Right atrium auricular region (tissue), 2 donors: Measurements from ENCODE around the gene SMC1A. TPM values are rescaled to one million over a fixed set of nuclear protein-coding genes. Genes with fewer than 3 reads are reported as not detected.
A peak's percentile ranks its signal among the peaks of the same experiment; 100 is the strongest.

ENCODE experiments used
- DNase-seq: peaks from one replicate; pipeline ENCODE4 v3.0.0-alpha.2; 2019; ENCODE audit warnings: low spot score
- H3K27ac ChIP-seq, 2 donors: fragments of 200-600 bp; sonication (generic); 1 replicate in 1 of 2; 2 replicates in 1 of 2; pipeline ENCODE4 v1.5.1; 2016 to 2019
- H3K27me3 ChIP-seq, 2 donors: fragments of 200-600 bp; sonication (generic); one replicate each; pipeline versions ENCODE4 v1.5.1 to v1.6.0; 2017 to 2019
- H3K36me3 ChIP-seq: fragments of 200-600 bp; sonication (generic); one replicate; pipeline ENCODE4 v1.5.1; 2016
- H3K4me1 ChIP-seq, 2 donors: fragments of 200-600 bp; sonication (generic); one replicate each; pipeline versions ENCODE4 v1.5.1 to v1.6.0; 2017 to 2019
- H3K4me3 ChIP-seq, 2 donors: fragments of 200-600 bp; sonication (generic); 1 replicate in 1 of 2; 2 replicates in 1 of 2; pipeline ENCODE4 v1.5.1; 2017 to 2019; ENCODE audit warnings: mild to moderate bottlenecking in 1 of 2, moderate library complexity in 1 of 2
- H3K9me3 ChIP-seq, 2 donors: fragments of 200-600 bp; sonication (generic); one replicate each; pipeline ENCODE4 v1.5.1; 2019
- total RNA-seq, 2 donors: library from RNA; depleted of rRNA; stranded (reverse); fragments of >200 nt; gene quantifications; one replicate each; pipeline ENCODE4 v1.1.0, GENCODE V29; 2016
- TF ChIP-seq, protein P1 (sequence below), 2 donors: fragments of 200-600 bp; sonication (generic); IDR thresholded peaks; one replicate each; pipeline ENCODE4 v1.5.1; 2019; ENCODE audit warnings: antibody characterized with exemption in 2 of 2

Gene SMC1A
- total RNA-seq, 2 donors from 2014 or later, result 19.4 to 27.9 TPM

DNA sequence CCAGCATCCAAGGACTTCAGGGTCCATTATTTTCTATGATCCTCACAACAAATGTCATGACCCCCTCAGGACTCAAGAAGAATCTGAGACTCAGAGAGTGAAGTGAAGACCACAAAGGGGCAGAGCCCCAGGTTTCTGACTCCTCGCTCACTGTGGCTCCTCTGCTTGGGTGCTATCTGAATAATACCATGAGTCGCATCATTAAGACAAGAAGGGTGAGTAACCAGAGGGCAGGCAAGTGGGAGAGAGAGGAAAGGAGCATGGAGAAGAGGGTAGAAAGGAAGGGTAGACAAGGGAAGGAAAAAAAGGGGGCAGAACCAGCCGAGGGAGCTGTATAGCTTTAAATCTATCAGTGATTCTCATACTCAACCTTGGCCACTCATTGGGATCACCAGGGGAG lies 27.2 kb upstream of the SMC1A start:
- Histone ChIP-seq H3K36me3 (no peaks in the 10 kb centered on the region), H3K27me3 (no peaks in the 10 kb centered on the region), H3K9me3 (no peaks in the 10 kb centered on the region), H3K27ac (no peak overlapping the region), H3K4me3 (no peak overlapping the region), H3K4me1 (no peaks in the 10 kb centered on the region)
- TF ChIP-seq, protein P1, sequence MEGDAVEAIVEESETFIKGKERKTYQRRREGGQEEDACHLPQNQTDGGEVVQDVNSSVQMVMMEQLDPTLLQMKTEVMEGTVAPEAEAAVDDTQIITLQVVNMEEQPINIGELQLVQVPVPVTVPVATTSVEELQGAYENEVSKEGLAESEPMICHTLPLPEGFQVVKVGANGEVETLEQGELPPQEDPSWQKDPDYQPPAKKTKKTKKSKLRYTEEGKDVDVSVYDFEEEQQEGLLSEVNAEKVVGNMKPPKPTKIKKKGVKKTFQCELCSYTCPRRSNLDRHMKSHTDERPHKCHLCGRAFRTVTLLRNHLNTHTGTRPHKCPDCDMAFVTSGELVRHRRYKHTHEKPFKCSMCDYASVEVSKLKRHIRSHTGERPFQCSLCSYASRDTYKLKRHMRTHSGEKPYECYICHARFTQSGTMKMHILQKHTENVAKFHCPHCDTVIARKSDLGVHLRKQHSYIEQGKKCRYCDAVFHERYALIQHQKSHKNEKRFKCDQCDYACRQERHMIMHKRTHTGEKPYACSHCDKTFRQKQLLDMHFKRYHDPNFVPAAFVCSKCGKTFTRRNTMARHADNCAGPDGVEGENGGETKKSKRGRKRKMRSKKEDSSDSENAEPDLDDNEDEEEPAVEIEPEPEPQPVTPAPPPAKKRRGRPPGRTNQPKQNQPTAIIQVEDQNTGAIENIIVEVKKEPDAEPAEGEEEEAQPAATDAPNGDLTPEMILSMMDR (IDR thresholded peaks at IDR 0.05), result no peak
- no peak for DNase-seq

DNA sequence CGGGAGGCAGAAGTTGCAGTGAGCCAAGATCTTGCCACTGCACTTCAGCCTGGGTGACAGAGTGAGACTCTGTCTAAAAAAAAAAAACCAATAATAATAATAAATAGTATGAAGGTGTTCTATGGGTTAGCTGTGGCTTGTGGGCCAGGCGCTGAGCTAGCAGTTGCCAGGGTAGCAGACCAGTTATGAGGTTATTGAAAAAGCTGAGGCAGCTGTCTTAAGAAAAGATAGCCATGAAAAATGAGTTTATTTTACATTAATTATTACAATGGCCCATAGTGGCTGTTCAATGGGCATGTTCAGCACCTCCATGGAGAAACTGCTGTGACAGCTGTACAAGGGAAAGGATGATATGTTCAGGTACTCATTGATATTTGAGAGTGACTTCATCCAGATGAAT lies 25.0 kb upstream of the SMC1A start:
- TF ChIP-seq, protein P1 (IDR thresholded peaks at IDR 0.05), result no peak
- Histone ChIP-seq H3K27me3 (no peaks in the 10 kb centered on the region), H3K4me1 (no peaks in the 10 kb centered on the region), H3K27ac (no peak overlapping the region), H3K4me3 (no peak overlapping the region), H3K9me3 (no peaks in the 10 kb centered on the region), H3K36me3 (no peaks in the 10 kb centered on the region)
- no peak for DNase-seq

DNA sequence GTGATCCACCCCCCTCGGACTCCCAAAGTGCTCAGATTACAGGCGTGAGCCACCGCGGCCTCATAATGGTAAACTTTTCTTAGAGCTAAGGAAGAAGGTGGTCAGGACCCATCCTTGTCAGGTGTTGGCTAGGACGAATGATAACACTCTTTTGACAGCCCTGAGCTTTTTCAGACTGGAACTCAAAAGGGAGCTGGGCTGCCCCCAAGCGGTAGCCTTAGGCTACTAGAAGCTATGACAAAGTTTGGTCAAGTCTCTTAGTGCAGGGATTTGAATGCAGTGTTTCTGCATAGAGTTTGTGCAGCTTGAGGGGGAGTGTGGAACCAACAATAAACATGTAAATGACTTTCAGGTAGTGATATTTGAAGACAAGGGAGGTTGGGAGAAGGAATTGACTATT lies 23.5 kb upstream of the SMC1A start:
- Histone ChIP-seq H3K4me3 (no peak overlapping the region), H3K9me3 (no peaks in the 10 kb centered on the region), H3K36me3 (no peaks in the 10 kb centered on the region), H3K27ac (no peak overlapping the region), H3K27me3 (no peaks in the 10 kb centered on the region), H3K4me1 (peaks cover 0 to 5% of the 10 kb centered on the region in 2 donors)
- no peak for DNase-seq
- TF ChIP-seq, protein P1 (IDR thresholded peaks at IDR 0.05), result peak; percentile 32 to 57

DNA sequence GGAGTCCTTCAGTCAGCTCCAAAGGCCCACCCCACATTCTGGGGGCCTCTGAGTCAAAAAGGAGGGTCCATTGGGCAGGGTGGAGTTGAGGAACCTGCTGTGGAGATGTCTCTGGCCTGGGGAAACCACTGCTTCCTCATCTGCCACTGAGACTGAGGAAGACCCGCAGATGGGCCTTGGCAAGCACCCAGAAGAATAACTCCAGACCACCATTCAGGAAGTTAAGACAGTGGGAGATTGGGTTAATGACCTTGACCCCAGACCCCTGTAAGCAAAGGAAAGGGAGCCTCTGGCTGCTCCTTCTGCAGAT lies 19.8 kb upstream of the SMC1A start:
- H3K4me1 ChIP-seq, result peaks cover 0 to 6% of the 10 kb centered on the region in 2 donors
- H3K4me3 ChIP-seq, result peak overlapping the region; percentile 33 to 44
- no peak for DNase-seq
- TF ChIP-seq, protein P1 (IDR thresholded peaks at IDR 0.05), result no peak
- H3K36me3 ChIP-seq, result no peaks in the 10 kb centered on the region
- H3K27ac ChIP-seq, result peak overlapping the region in 1 of 2 donors; percentile 28
- no peaks in the 10 kb centered on the region for H3K27me3 ChIP-seq
- no peaks in the 10 kb centered on the region for H3K9me3 ChIP-seq

DNA sequence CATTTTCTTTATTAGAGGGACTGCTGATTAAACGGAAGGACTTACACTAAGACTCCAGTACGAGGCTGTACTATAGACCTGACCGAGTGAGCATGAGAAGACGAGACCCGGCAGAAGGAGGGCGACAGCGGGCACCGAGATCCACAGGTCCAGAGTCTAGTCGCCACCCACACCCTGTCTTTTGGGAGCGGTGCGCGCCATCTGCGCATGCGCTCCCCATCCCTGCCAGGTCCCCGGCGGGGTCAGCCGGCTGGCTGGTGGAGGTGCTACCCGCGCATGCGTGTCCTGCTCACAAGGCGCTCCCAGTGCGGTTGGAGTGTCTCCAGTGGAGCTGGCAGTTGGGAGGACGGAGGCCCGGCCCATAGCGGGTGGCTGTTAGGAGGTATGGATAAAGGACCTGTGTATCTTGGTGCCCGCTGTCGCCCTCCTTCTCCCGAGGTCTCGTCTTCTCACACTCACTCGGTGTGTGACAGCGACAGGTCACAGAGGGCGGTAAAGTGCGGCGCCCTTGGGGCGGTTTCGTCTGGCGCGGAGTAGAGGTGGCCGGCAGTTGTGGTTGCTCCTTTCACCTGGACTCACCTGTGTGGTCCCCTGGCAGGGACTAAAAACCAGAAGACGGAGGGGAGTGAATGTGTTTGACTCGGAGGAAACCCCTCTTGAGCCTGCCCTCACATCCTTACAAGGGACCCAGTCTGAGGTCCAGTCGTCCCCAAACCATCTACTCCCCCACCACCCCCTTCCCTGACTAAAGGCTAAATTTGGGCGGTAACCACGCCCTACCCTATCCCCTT lies 19.3 kb upstream of the SMC1A start:
- Histone ChIP-seq H3K36me3 (no peaks in the 10 kb centered on the region), H3K4me1 (peaks cover 0 to 6% of the 10 kb centered on the region in 2 donors), H3K9me3 (no peaks in the 10 kb centered on the region), H3K27ac (peak overlapping the region; percentile 28 to 60), H3K27me3 (no peaks in the 10 kb centered on the region), H3K4me3 (peak overlapping the region; percentile 33 to 44)
- TF ChIP-seq, protein P1 (IDR thresholded peaks at IDR 0.05), result no peak
- peak; percentile 72 for DNase-seq
